Measurements from ENCODE around the gene P3H3. TPM values are rescaled to one million over a fixed set of nuclear protein-coding genes. Genes with fewer than 3 reads are reported as not detected.
"Not testable (repeated sequence)": the region's sequence is repeated elsewhere in the genome, so short reads cannot be mapped to it uniquely, and the experiment has no call there.

P3H3 gene
- total RNA-seq, 4 donors from 2014 or later = 5.0 to 30.5 (median 14.3) TPM

DNA sequence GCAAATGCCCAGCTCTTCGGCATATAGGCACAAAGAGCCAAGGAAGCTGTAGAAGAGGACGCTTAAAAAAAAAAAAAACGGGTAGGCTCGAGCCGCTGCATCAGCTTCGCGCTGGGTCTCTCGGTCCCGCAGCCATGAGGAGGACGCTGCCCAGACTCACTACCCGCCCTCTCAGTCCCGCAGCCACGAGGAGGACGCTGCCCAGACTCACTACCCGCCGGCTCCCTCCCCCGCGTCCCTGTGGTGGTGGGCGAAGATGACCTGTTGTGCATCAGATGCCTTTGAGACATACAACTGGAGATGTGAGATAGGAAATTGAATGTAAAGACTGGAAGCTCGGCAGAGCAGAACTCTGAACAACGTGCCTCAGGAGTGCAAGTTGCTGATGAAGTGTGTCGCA, 56.3 kb downstream of the P3H3 start:
- H3K27me3 ChIP-seq = no peaks in the 10 kb centered on the region
- H3K27ac ChIP-seq = no peak overlapping the region
- DNase-seq (ENCODE audit: low spot score in 2 of 2) = no peak
- H3K4me1 ChIP-seq = no peaks in the 10 kb centered on the region
- peaks cover 12% of the 10 kb centered on the region for H3K36me3 ChIP-seq
- H3K9me3 ChIP-seq = no peaks in the 10 kb centered on the region
- TF ChIP-seq, protein P1, sequence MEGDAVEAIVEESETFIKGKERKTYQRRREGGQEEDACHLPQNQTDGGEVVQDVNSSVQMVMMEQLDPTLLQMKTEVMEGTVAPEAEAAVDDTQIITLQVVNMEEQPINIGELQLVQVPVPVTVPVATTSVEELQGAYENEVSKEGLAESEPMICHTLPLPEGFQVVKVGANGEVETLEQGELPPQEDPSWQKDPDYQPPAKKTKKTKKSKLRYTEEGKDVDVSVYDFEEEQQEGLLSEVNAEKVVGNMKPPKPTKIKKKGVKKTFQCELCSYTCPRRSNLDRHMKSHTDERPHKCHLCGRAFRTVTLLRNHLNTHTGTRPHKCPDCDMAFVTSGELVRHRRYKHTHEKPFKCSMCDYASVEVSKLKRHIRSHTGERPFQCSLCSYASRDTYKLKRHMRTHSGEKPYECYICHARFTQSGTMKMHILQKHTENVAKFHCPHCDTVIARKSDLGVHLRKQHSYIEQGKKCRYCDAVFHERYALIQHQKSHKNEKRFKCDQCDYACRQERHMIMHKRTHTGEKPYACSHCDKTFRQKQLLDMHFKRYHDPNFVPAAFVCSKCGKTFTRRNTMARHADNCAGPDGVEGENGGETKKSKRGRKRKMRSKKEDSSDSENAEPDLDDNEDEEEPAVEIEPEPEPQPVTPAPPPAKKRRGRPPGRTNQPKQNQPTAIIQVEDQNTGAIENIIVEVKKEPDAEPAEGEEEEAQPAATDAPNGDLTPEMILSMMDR (IDR thresholded peaks at IDR 0.05) = no peak
- TF ChIP-seq EP300 (IDR thresholded peaks at IDR 0.05) (no peak), POLR2A (IDR thresholded peaks at IDR 0.05) (no peak), POLR2AphosphoS5 (IDR thresholded peaks at IDR 0.05) (no peak)
- H3K4me3 ChIP-seq = no peak overlapping the region
- WGBS = 77% methylated on average over 22 of the region's 22 CpGs

- not testable (repeated sequence) for H3K27ac ChIP-seq; H3K4me1 ChIP-seq; DNase-seq (ENCODE audit: low spot score in 2 of 2); H3K9me3 ChIP-seq; H3K27me3 ChIP-seq; H3K4me3 ChIP-seq
- H3K36me3 ChIP-seq = peaks cover 12% of the 10 kb centered on the region
- WGBS = 73% methylated on average over 13 of the region's 15 CpGs
Observed at GRCh38 chr12:6886206-6886999, 58.2 kb downstream of the P3H3 start.

DNA sequence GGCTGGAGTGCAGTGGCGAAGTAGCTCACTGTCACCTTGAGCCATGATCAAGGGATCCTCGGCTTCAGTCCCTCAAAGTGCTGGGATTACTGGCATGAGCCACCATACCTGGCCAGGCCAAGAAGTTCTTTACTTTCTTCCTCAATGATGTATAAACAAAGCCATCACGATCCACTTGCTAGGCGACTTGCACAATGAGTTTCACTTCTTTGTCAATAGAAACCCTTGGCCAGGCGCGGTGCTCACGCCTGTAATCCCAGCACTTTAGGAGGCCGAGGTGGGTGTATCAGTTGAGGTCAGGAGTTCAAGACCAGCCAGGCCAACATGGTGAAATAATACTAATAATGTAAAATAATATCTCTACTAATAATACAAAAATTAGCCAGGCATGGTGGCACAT, 59.3 kb downstream of the P3H3 start:
- H3K9me3 ChIP-seq = no peaks in the 10 kb centered on the region
- no peaks in the 10 kb centered on the region for H3K27me3 ChIP-seq
- H3K27ac ChIP-seq = no peak overlapping the region
- H3K4me1 ChIP-seq = peaks cover 13% of the 10 kb centered on the region
- WGBS = 85% methylated on average over 8 of the region's 8 CpGs
- H3K36me3 ChIP-seq = peaks cover 12% of the 10 kb centered on the region
- H3K4me3 ChIP-seq = no peak overlapping the region
- no peak for DNase-seq (ENCODE audit: low spot score in 2 of 2)
- TF ChIP-seq POLR2AphosphoS5 (IDR thresholded peaks at IDR 0.05) (no peak), EP300 (IDR thresholded peaks at IDR 0.05) (no peak), POLR2A (IDR thresholded peaks at IDR 0.05) (no peak)
- TF ChIP-seq, protein P1 (IDR thresholded peaks at IDR 0.05) = no peak

- TF ChIP-seq POLR2AphosphoS5 (IDR thresholded peaks at IDR 0.05) = no peak
- TF ChIP-seq, protein P1 (IDR thresholded peaks at IDR 0.05) = no peak
- TF ChIP-seq POLR2A (IDR thresholded peaks at IDR 0.05) = no peak
- TF ChIP-seq EP300 (IDR thresholded peaks at IDR 0.05) = no peak
- no peak overlapping the region for H3K4me3 ChIP-seq
- 88% methylated on average over 2 of the region's 2 CpGs for WGBS
- no peaks in the 10 kb centered on the region for H3K9me3 ChIP-seq
- no peaks in the 10 kb centered on the region for H3K27me3 ChIP-seq
- H3K36me3 ChIP-seq = peaks cover 12% of the 10 kb centered on the region
- H3K27ac ChIP-seq = no peak overlapping the region
- no peak for DNase-seq (ENCODE audit: low spot score in 2 of 2)
- peaks cover 13% of the 10 kb centered on the region for H3K4me1 ChIP-seq
Observed at GRCh38 chr12:6888360-6888759, 60.2 kb downstream of the P3H3 start.

GRCh38 chr12:6888794-6889193, 60.6 kb downstream of the P3H3 start:
- H3K27me3 ChIP-seq; H3K27ac ChIP-seq; H3K36me3 ChIP-seq; H3K9me3 ChIP-seq; DNase-seq (ENCODE audit: low spot score in 2 of 2); H3K4me3 ChIP-seq: not testable (repeated sequence)
- 78% methylated on average over 7 of the region's 7 CpGs for WGBS
- H3K4me1 ChIP-seq = peaks cover 13% of the 10 kb centered on the region

Other genes starting within 250 kb of the P3H3 start
- gene CHD4, start 221.0 kb upstream of the P3H3 start, total RNA-seq = 100 to 1,000 TPM; 191 to 258 (median 206) TPM
- gene LPAR5, start 192.4 kb upstream of the P3H3 start, total RNA-seq = 10 to 100 TPM in 1 of 4 donors, 1 to 10 TPM in 3; 5.8 to 15.0 (median 8.8) TPM
- gene ACRBP, start 181.0 kb upstream of the P3H3 start, total RNA-seq = 1 to 10 TPM in 3 of 4 donors, under 1 TPM in 1; 0.86 to 9.3 (median 1.6) TPM
- gene ING4, start 165.3 kb upstream of the P3H3 start, total RNA-seq = 10 to 100 TPM; 53.2 to 85.0 (median 70.6) TPM
- 10 to 100 TPM; 34.5 to 72.0 (median 42.2) TPM for gene ZNF384, start 139.0 kb upstream of the P3H3 start, total RNA-seq
- not detected for gene PIANP, start 127.6 kb upstream of the P3H3 start, total RNA-seq
- 10 to 100 TPM; 50.2 to 70.7 (median 66.6) TPM for gene COPS7A, start 104.4 kb upstream of the P3H3 start, total RNA-seq
- gene MLF2, start 75.3 kb upstream of the P3H3 start, total RNA-seq = 100 to 1,000 TPM; 147 to 195 (median 180) TPM
- 100 to 1,000 TPM in 2 of 4 donors, 10 to 100 TPM in 2; 91.2 to 128 (median 99.8) TPM for gene PTMS, start 62.0 kb upstream of the P3H3 start, total RNA-seq
- gene LAG3, start 55.9 kb upstream of the P3H3 start, total RNA-seq = 1 to 10 TPM in 1 of 4 donors, under 1 TPM in 1, not detected in 2; 0.60 to 1.4 TPM
- 1 to 10 TPM; 2.5 to 5.4 (median 3.9) TPM for gene CD4, start 38.9 kb upstream of the P3H3 start, total RNA-seq
- gene GPR162, start 6.6 kb upstream of the P3H3 start, total RNA-seq = 1 to 10 TPM in 2 of 4 donors, under 1 TPM in 2; 0.47 to 2.1 (median 1.0) TPM
- gene GNB3, start 12.5 kb downstream of the P3H3 start, total RNA-seq = 1 to 10 TPM in 2 of 4 donors, under 1 TPM in 1, not detected in 1; 0.72 to 1.5 (median 1.4) TPM
- gene CDCA3, start 22.9 kb downstream of the P3H3 start, total RNA-seq = 1 to 10 TPM; 4.8 to 8.9 (median 5.9) TPM
- gene USP5, start 23.7 kb downstream of the P3H3 start, total RNA-seq = 10 to 100 TPM; 54.7 to 71.8 (median 68.9) TPM
- gene TPI1, start 39.1 kb downstream of the P3H3 start, total RNA-seq = 100 to 1,000 TPM; 185 to 498 (median 405) TPM
- 10 to 100 TPM in 1 of 4 donors, 1 to 10 TPM in 3; 3.0 to 16.5 (median 7.5) TPM for gene SPSB2, start 44.9 kb downstream of the P3H3 start, total RNA-seq
- gene LRRC23, start 76.4 kb downstream of the P3H3 start, total RNA-seq = 10 to 100 TPM in 2 of 4 donors, 1 to 10 TPM in 2; 4.3 to 15.8 (median 8.5) TPM
- gene ENO2, start 86.2 kb downstream of the P3H3 start, total RNA-seq = 10 to 100 TPM in 1 of 4 donors, 1 to 10 TPM in 3; 1.3 to 15.4 (median 6.9) TPM
- 100 to 1,000 TPM in 1 of 4 donors, 10 to 100 TPM in 3; 58.4 to 137 (median 67.7) TPM for gene ATN1, start 99.6 kb downstream of the P3H3 start, total RNA-seq
- not detected for gene RNU7-1, start 115.4 kb downstream of the P3H3 start, total RNA-seq
- gene C12orf57, start 115.6 kb downstream of the P3H3 start, total RNA-seq = 100 to 1,000 TPM; 251 to 495 (median 436) TPM
- 10 to 100 TPM; 18.5 to 59.1 (median 39.4) TPM for gene PTPN6, start 122.9 kb downstream of the P3H3 start, total RNA-seq
- 100 to 1,000 TPM; 161 to 232 (median 207) TPM for gene PHB2, start 142.3 kb downstream of the P3H3 start, total RNA-seq
- gene EMG1, start 142.5 kb downstream of the P3H3 start, total RNA-seq = 10 to 100 TPM; 12.3 to 27.0 (median 22.1) TPM
- 10 to 100 TPM; 51.3 to 79.3 (median 56.8) TPM for gene LPCAT3, start 190.1 kb downstream of the P3H3 start, total RNA-seq
- 10 to 100 TPM; 62.6 to 99.6 (median 65.6) TPM for gene C1S, start 232.3 kb downstream of the P3H3 start, total RNA-seq